HS-27A (cell line): ENCODE data around the gene ZNF83.
"Not testable (repeated sequence)": the region's sequence is repeated elsewhere in the genome, so short reads cannot be mapped to it uniquely, and the experiment has no call there.

Experiments
- DNase-seq: peaks from one replicate; pipeline ENCODE4 v3.0.0-alpha.2; 2012; ENCODE audit warnings: low read depth, missing footprints

The ZNF83 gene

GRCh38 chr19:52639996-52640395 is 1.8 kb upstream of the ZNF83 start:
- DNase-seq: no peak

GRCh38 chr19:52638601-52639000 is 446 bp upstream of the ZNF83 start:
- no peak for DNase-seq

- DNase-seq: no peak
Measured at GRCh38 chr19:52635786-52636570, 2.2 kb downstream of the ZNF83 start.

GRCh38 chr19:52627441-52627840 is 10.7 kb downstream of the ZNF83 start:
- DNase-seq: not testable (repeated sequence)

- DNase-seq: no peak
Measured at GRCh38 chr19:52626915-52627314, 11.2 kb downstream of the ZNF83 start.

GRCh38 chr19:52622261-52622660 is 15.9 kb downstream of the ZNF83 start:
- DNase-seq: no peak

- no peak for DNase-seq
Measured at GRCh38 chr19:52621376-52621775, 16.8 kb downstream of the ZNF83 start.

- no peak for DNase-seq
Measured at GRCh38 chr19:52613299-52613906, 24.8 kb downstream of the ZNF83 start.

GRCh38 chr19:52603558-52604207 is 34.5 kb downstream of the ZNF83 start:
- DNase-seq: no peak

GRCh38 chr19:52602941-52603340 is 35.2 kb downstream of the ZNF83 start:
- no peak for DNase-seq

GRCh38 chr19:52601974-52602366 is 36.2 kb downstream of the ZNF83 start:
- DNase-seq: not testable (repeated sequence)

GRCh38 chr19:52601025-52601973 is 36.9 kb downstream of the ZNF83 start:
- DNase-seq: peak; percentile 80

- DNase-seq: no peak
Measured at GRCh38 chr19:52600639-52601024, 37.5 kb downstream of the ZNF83 start.

GRCh38 chr19:52599241-52599640 is 38.9 kb downstream of the ZNF83 start:
- DNase-seq: no peak

GRCh38 chr19:52593441-52593840 is 44.7 kb downstream of the ZNF83 start:
- DNase-seq: not testable (repeated sequence)

GRCh38 chr19:52592301-52592700 is 45.9 kb downstream of the ZNF83 start:
- no peak for DNase-seq

- no peak for DNase-seq
Measured at GRCh38 chr19:52590728-52591127, 47.4 kb downstream of the ZNF83 start.

- no peak for DNase-seq
Measured at GRCh38 chr19:52585604-52586003, 52.6 kb downstream of the ZNF83 start.

- no peak for DNase-seq
Measured at GRCh38 chr19:52584736-52585440, 53.3 kb downstream of the ZNF83 start.

- DNase-seq: peak; percentile 62
Measured at GRCh38 chr19:52570000-52570861, 67.9 kb downstream of the ZNF83 start, which contains the start of gene ZNF701. ZNF701 (plus strand) TSS chr19:52570287; CDS start chr19:52574148, 3,861 bp downstream.
